Activated CD8-positive, alpha-beta memory T cell treated with anti-CD3 and anti-CD28 coated beads, Interleukin-2, amount 50 U/mL, for 1 hour (primary cell): ENCODE results near the gene MEGF6.
"Not testable (repeated sequence)": the region's sequence is repeated elsewhere in the genome, so short reads cannot be mapped to it uniquely, and the experiment has no call there.

ENCODE experiments used
- DNase-seq: peaks from one replicate; pipeline ENCODE4 v3.0.0-alpha.2; 2020; ENCODE audit errors: extremely low read depth

MEGF6 gene

GRCh38 chr1:3593334-3593733 is 18.0 kb downstream of the MEGF6 start:
- DNase-seq: no peak

GRCh38 chr1:3590951-3591865 is 20.1 kb downstream of the MEGF6 start:
- no peak for DNase-seq

- no peak for DNase-seq
Measured at GRCh38 chr1:3590139-3590763, 21.1 kb downstream of the MEGF6 start.

GRCh38 chr1:3588395-3588794 is 22.9 kb downstream of the MEGF6 start:
- DNase-seq: no peak

GRCh38 chr1:3586986-3587759 is 24.1 kb downstream of the MEGF6 start:
- no peak for DNase-seq

- no peak for DNase-seq
Measured at GRCh38 chr1:3585940-3586568, 25.3 kb downstream of the MEGF6 start.

- DNase-seq: not testable (repeated sequence)
Measured at GRCh38 chr1:3585353-3585868, 25.9 kb downstream of the MEGF6 start.

GRCh38 chr1:3584915-3585314 is 26.4 kb downstream of the MEGF6 start:
- no peak for DNase-seq

- not testable (repeated sequence) for DNase-seq
Measured at GRCh38 chr1:3583751-3584150, 27.6 kb downstream of the MEGF6 start.

GRCh38 chr1:3581296-3582036 is 29.8 kb downstream of the MEGF6 start:
- DNase-seq: no peak

- no peak for DNase-seq
Measured at GRCh38 chr1:3580231-3580630, 31.1 kb downstream of the MEGF6 start.

GRCh38 chr1:3579626-3580025 is 31.7 kb downstream of the MEGF6 start:
- no peak for DNase-seq

- no peak for DNase-seq
Measured at GRCh38 chr1:3578906-3579305, 32.4 kb downstream of the MEGF6 start.

- no peak for DNase-seq
Measured at GRCh38 chr1:3578433-3578805, 32.9 kb downstream of the MEGF6 start.

GRCh38 chr1:3577711-3578432 is 33.4 kb downstream of the MEGF6 start:
- DNase-seq: no peak

- DNase-seq: no peak
Measured at GRCh38 chr1:3577300-3577699, 34.0 kb downstream of the MEGF6 start.

GRCh38 chr1:3575993-3576392 is 35.3 kb downstream of the MEGF6 start:
- DNase-seq: no peak

- not testable (repeated sequence) for DNase-seq
Measured at GRCh38 chr1:3575515-3575914, 35.8 kb downstream of the MEGF6 start.

GRCh38 chr1:3573500-3573899 is 37.8 kb downstream of the MEGF6 start:
- no peak for DNase-seq

GRCh38 chr1:3572638-3573037 is 38.7 kb downstream of the MEGF6 start:
- DNase-seq: not testable (repeated sequence)
